ENCODE results near the gene NTNG1. TPM values are rescaled to one million over a fixed set of nuclear protein-coding genes. Genes with fewer than 3 reads are reported as not detected.

Gene NTNG1
- total RNA-seq, 1 donor, result 20.9 TPM

GRCh38 chr1:107523736-107524135, 382.9 kb downstream of the NTNG1 start:
- no peak overlapping the region for H3K4me3 ChIP-seq (ENCODE audit: low read depth, low read length)
- no peak for TF ChIP-seq CTCF (IDR thresholded peaks at IDR 0.05; ENCODE audit: insufficient read depth, low read length)
- no peak for DNase-seq (ENCODE audit: low read depth)

DNA sequence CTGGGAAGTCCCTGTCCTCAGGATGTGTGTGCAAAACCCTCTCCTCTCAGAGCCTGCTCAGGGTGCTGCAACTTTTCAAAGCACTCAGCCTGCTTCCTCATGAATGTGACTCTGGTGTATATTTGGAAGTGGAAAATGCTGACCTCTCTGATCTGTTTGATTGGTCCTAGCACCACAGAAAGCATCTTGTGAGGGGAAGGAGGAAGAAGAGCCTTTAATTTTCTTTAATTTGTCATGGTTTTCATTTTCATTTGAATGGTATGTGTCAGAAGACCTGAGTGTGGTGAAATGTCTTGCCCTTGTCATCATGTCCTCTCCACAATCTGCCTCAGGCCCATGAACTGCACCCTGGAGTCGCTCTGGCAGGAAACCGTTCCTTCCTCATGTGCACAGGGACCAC, 383.5 kb downstream of the NTNG1 start:
- no peak for DNase-seq (ENCODE audit: low read depth)
- TF ChIP-seq CTCF (IDR thresholded peaks at IDR 0.05; ENCODE audit: insufficient read depth, low read length), result no peak
- H3K4me3 ChIP-seq (ENCODE audit: low read depth, low read length), result no peak overlapping the region

DNA sequence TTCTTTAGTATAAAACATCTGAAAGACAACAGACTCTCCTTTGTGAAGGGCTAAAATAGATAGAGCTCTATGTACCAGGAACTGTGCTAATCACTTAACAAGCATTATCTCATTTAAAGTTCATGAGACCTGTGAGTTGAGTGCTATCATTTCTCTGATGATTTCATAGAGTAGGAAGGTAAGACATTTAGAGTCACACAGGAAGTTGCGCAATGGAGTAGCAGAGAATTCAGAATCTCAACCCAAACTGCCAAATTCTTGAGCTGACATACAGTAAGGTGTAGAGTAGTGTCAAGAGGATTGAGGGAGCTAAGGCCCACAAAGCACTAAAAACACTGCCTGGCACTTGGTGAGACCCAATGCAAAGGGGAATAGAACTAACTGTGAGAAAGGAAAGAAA, 384.3 kb downstream of the NTNG1 start:
- DNase-seq (ENCODE audit: low read depth), result no peak
- no peak for TF ChIP-seq CTCF (IDR thresholded peaks at IDR 0.05; ENCODE audit: insufficient read depth, low read length)
- H3K4me3 ChIP-seq (ENCODE audit: low read depth, low read length), result no peak overlapping the region

- no peak for TF ChIP-seq CTCF (IDR thresholded peaks at IDR 0.05; ENCODE audit: insufficient read depth, low read length)
- DNase-seq (ENCODE audit: low read depth), result no peak
- H3K4me3 ChIP-seq (ENCODE audit: low read depth, low read length), result no peak overlapping the region
Observed at GRCh38 chr1:107525961-107526360, 385.1 kb downstream of the NTNG1 start.

DNA sequence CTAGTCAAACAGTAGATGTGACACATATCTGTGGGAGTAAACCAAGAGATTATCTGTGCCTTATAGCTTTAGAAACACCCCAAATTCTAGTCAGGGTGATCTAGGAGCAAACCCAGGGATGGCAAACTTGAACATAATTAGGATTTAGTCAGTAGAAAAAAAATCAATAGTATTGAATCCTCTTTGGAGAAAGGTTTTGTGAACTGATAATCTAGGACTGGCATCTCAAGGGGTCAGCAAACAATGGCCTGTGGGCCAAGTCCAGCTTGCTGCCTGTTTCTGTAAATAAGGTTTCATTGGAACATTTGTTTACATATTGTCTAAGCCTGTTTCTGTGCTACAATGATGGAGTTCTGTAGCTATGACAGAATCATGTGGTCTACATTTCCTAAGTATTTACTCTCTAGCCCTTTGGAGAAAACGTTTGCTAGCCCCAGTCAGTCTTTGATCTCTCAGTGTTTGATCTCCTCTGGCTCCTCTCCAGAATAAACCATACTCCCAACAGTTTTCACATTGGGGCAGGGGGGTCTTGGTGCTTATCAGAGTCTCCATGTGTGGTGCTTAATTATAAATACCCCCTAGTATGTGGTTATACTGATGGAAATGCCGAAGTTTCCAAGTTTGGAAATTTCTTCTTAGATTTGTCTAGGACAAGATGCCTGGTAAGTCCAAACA, 385.8 kb downstream of the NTNG1 start:
- H3K4me3 ChIP-seq (ENCODE audit: low read depth, low read length), result no peak overlapping the region
- TF ChIP-seq CTCF (IDR thresholded peaks at IDR 0.05; ENCODE audit: insufficient read depth, low read length), result no peak

DNA sequence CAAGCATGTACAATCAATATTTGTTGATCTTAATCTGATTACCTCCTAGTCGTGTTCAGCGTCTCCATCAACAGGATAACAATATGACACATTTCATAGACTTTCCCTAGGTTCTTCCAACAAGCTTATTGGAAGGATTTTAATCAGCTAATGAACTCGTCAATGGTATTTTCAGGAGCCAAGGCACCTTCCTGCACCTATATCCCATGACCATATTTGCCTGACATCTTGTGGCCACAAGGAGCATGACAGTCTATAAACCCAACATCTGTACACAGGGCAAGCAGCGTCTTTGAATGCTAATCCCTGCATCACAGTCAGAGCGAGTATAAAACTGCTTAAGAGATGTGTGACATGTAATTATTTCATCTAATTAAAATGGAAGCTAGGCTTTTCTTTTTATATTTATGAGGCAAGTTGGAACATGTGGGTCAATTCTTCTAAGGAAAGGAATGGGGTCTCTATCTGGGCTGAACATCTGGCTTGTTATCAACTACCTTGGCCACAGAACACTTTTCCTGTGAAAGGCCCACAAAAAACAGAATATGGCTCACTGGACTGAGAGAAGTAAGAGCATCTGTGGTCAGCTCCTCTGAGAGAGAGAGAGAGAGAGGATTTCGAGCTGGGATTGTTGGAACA, 388.8 kb downstream of the NTNG1 start:
- peak; percentile 61 for DNase-seq (ENCODE audit: low read depth)
- TF ChIP-seq CTCF (IDR thresholded peaks at IDR 0.05; ENCODE audit: insufficient read depth, low read length), result peak; percentile 86

More for the DNA sequence above, 385.8 kb downstream of the NTNG1 start:
- no peak for DNase-seq (ENCODE audit: low read depth)

More for the DNA sequence above, 388.8 kb downstream of the NTNG1 start:
- H3K4me3 ChIP-seq (ENCODE audit: low read depth, low read length), result no peak overlapping the region

All from fibroblast of the aortic adventitia (primary cell).